RWPE1 (cell line): Measurements from ENCODE around the gene DHDDS.
A peak's percentile ranks its signal among the peaks of the same experiment; 100 is the strongest.

Experiments
- CTCF ChIA-PET: fragments of 350-600 bp; sonication (Branson Sonifier 250); formaldehyde crosslinking; extraction: SDS; loops from one replicate; lab custom pipeline; 2021; lab: Yijun Ruan, JAX
- POLR2A ChIA-PET: fragments of 400-600 bp; formaldehyde crosslinking; extraction: SDS; loops from one replicate; lab custom pipeline; 2020; ENCODE audit warnings: antibody characterized with exemption; ENCODE audit not compliant: low non-redundant PET; lab: Yijun Ruan, JAX
- DNase-seq: peaks from one replicate; pipeline ENCODE4 v3.0.0; 2012; ENCODE audit warnings: low spot score
- H3K27ac ChIP-seq: fragments of 450-650 bp; 2 replicates; pipeline ENCODE4 v1.5.1; 2017
- CTCF ChIP-seq: fragments of 450-650 bp; conservative IDR thresholded peaks from 2 replicates; pipeline ENCODE4 v1.5.1; 2017; ENCODE audit warnings: low read depth, mild to moderate bottlenecking

The DHDDS gene

GRCh38 chr1:26477446-26478152 is 45.5 kb downstream of the DHDDS start:
- no peak for DNase-seq
- ChIA-PET POLR2A (no interaction called here), CTCF (no interaction called here)
- H3K27ac ChIP-seq = peak overlapping the region; percentile 47
- TF ChIP-seq CTCF = no peak

GRCh38 chr1:26478159-26478558 is 46.0 kb downstream of the DHDDS start:
- ChIA-PET POLR2A (no interaction called here), CTCF (interaction anchor here (1.1 kb wide), 1 partner anchor 22 kb away, joined by 7 read pairs; no protein-coding TSS in a partner anchor)
- no peak for DNase-seq
- TF ChIP-seq CTCF = no peak
- no peak overlapping the region for H3K27ac ChIP-seq

- DNase-seq = no peak
- ChIA-PET POLR2A (no interaction called here), CTCF (interaction anchor here (1.1 kb wide), 1 partner anchor 21 kb away, joined by 7 read pairs; no protein-coding TSS in a partner anchor)
- H3K27ac ChIP-seq = peak overlapping the region; percentile 20
- no peak for TF ChIP-seq CTCF
Measured at GRCh38 chr1:26478988-26479387, 46.9 kb downstream of the DHDDS start.

- ChIA-PET CTCF (interaction anchor here (0.6 kb wide), 1 partner anchor 237 kb away, joined by 3 read pairs; no protein-coding TSS in a partner anchor), POLR2A (no interaction called here)
- TF ChIP-seq CTCF = no peak
- no peak overlapping the region for H3K27ac ChIP-seq
- DNase-seq = no peak
Measured at GRCh38 chr1:26482921-26483320, 50.8 kb downstream of the DHDDS start.

- TF ChIP-seq CTCF = no peak
- CTCF ChIA-PET = interaction anchor here (0.6 kb wide), 1 partner anchor 28 kb away, joined by 4 read pairs; no protein-coding TSS in a partner anchor
- no peak for DNase-seq
- POLR2A ChIA-PET = no interaction called here
- no peak overlapping the region for H3K27ac ChIP-seq
Measured at GRCh38 chr1:26483980-26484379, 51.9 kb downstream of the DHDDS start.

- ChIA-PET CTCF (interaction anchor here (2.0 kb wide), 1 partner anchor 10 kb away, joined by 13 read pairs; no protein-coding TSS in a partner anchor), POLR2A (no interaction called here)
- H3K27ac ChIP-seq = no peak overlapping the region
- TF ChIP-seq CTCF = no peak
- no peak for DNase-seq
Measured at GRCh38 chr1:26490155-26490554, 58.0 kb downstream of the DHDDS start.
